ENCODE results near the gene ADORA2B. TPM values are rescaled to one million over a fixed set of nuclear protein-coding genes. Genes with fewer than 3 reads are reported as not detected.
"Not testable (repeated sequence)": the region's sequence is repeated elsewhere in the genome, so short reads cannot be mapped to it uniquely, and the experiment has no call there.

Gene ADORA2B
- total and polyA plus RNA-seq, 2 of the 8 experiments (the other 6 are each of a cell fraction or from before 2014, with no cell fraction given), result 2.6 to 8.2 TPM

GRCh38 chr17:15905236-15905635 is 39.7 kb upstream of the ADORA2B start:
- H3K79me1 ChIP-seq (ENCODE audit: low read depth, low read length); H3K9ac ChIP-seq (replicated peaks in 1 of 4; ENCODE audit: extremely low read depth in 1 of 4, low read depth in 3 of 4, low read length in 3 of 4); H3K56ac ChIP-seq (replicated peaks; ENCODE audit: insufficient read length, low read depth, low read length); H4K8ac ChIP-seq (ENCODE audit: extremely low read depth, insufficient read depth, low read length); H3K27ac ChIP-seq (ENCODE audit: low read depth, low read length); H4K5ac ChIP-seq (ENCODE audit: insufficient read length, low read depth, low read length); H3K23me2 ChIP-seq (ENCODE audit: low read depth, low read length); H3K4me3 ChIP-seq (ENCODE audit: extremely low read depth in 1 of 4, insufficient read depth in 2 of 4, low read depth in 3 of 4, low read length in 4 of 4); H4K91ac ChIP-seq (replicated peaks; ENCODE audit: insufficient read length, low read length); H2BK20ac ChIP-seq (ENCODE audit: low read length); DNase-seq (ENCODE audit: low read depth in 1 of 2, low spot score in 2 of 2); H2BK120ac ChIP-seq (replicated peaks; ENCODE audit: low read depth, low read length); H3K79me2 ChIP-seq (ENCODE audit: control insufficient read depth in 1 of 2, insufficient read depth in 2 of 2, low read length in 2 of 2); FAIRE-seq; H3K4me2 ChIP-seq (ENCODE audit: insufficient read depth in 1 of 2, low read depth in 2 of 2, low read length in 2 of 2); H2AFZ ChIP-seq (ENCODE audit: low read length); H2BK15ac ChIP-seq (ENCODE audit: low read length); H3K27me3 ChIP-seq (replicated peaks in 1 of 4; ENCODE audit: control insufficient read depth in 3 of 4, extremely low read depth in 1 of 4, insufficient read depth in 3 of 4, low read length in 3 of 4); H2BK5ac ChIP-seq (ENCODE audit: low read depth, low read length); H3K14ac ChIP-seq (ENCODE audit: insufficient read length); H3K4me1 ChIP-seq (replicated peaks in 1 of 4; ENCODE audit: control insufficient read depth in 3 of 4, insufficient read depth in 4 of 4, low read length in 3 of 4); H3K9me3 ChIP-seq (ENCODE audit: insufficient read depth in 2 of 2, low read depth in 1 of 2, low read length in 1 of 2); H3K23ac ChIP-seq (ENCODE audit: insufficient read length); POLR2A ChIA-PET (ENCODE audit: partially characterized antibody); H3K18ac ChIP-seq (ENCODE audit: extremely low read depth, low read length); H3K4ac ChIP-seq (replicated peaks; ENCODE audit: insufficient read length, low read depth, low read length); H4K20me1 ChIP-seq (replicated peaks in 1 of 2; ENCODE audit: control insufficient read depth in 1 of 2, insufficient read depth in 2 of 2, low read length in 2 of 2); H2AK5ac ChIP-seq (ENCODE audit: low read depth, low read length); H3K36me3 ChIP-seq (ENCODE audit: control insufficient read depth in 2 of 4, insufficient read depth in 4 of 4, low read length in 3 of 4); H2BK12ac ChIP-seq (ENCODE audit: low read depth, low read length): not testable (repeated sequence)
- CTCF ChIA-PET (ENCODE audit: partially characterized antibody), result interaction anchor here (0.6 to 0.7 kb wide), 2 partner anchors 10 to 94 kb away, joined by 3 read pairs; no protein-coding TSS in a partner anchor
- WGBS, 2 experiments (ENCODE audit: extremely low coverage in 1 of 2, insufficient coverage in 1 of 2, insufficient read length in 1 of 2, insufficient replicate concordance in 2 of 2, low coverage in 1 of 2, low lambda C conversion rate in 2 of 2, missing lambda C conversion rate in 1 of 2), result 95% methylated on average over 8 of the region's 8 CpGs; no CpG with 5 or more reads in 1 of the 2 experiments
